Astrocyte (in vitro differentiated cells and primary cell): ENCODE measurements around the gene APBA2.
"Not testable (repeated sequence)": the region's sequence is repeated elsewhere in the genome, so short reads cannot be mapped to it uniquely, and the experiment has no call there.

Experiments used
- CTCF ChIP-seq: IDR thresholded peaks from 2 replicates; pipeline ENCODE4 v1.5.1; 2011; ENCODE audit warnings: low read depth, mild to moderate bottlenecking, inconsistent platforms, low read length, moderate library complexity; ENCODE audit not compliant: insufficient read depth
- EZH2 ChIP-seq: IDR thresholded peaks from 2 replicates; pipeline ENCODE4 v1.6.1; 2012; ENCODE audit warnings: mild to moderate bottlenecking, low read length, inconsistent platforms; ENCODE audit not compliant: insufficient read depth

- not testable (repeated sequence) for TF ChIP-seq CTCF, EZH2
Observed at GRCh38 chr15:28847247-28847646, 38.5 kb upstream of the APBA2 start.
